ENCODE measurements around the gene ZNF70. TPM values are rescaled to one million over a fixed set of nuclear protein-coding genes. Genes with fewer than 3 reads are reported as not detected.
"Not testable (repeated sequence)": the region's sequence is repeated elsewhere in the genome, so short reads cannot be mapped to it uniquely, and the experiment has no call there.

Gene ZNF70
- total and polyA plus RNA-seq, 5 donors, result 1.9 to 6.3 (median 6.0) TPM

GRCh38 chr22:23744485-23744884 lies 6.4 kb downstream of the ZNF70 start:
- Histone ChIP-seq H3K27me3 (ENCODE audit: control insufficient read depth, insufficient read depth) (no peaks in the 10 kb centered on the region), H3K27ac (ENCODE audit: low read length) (no peak overlapping the region), H3K4me1 (ENCODE audit: control insufficient read depth, insufficient read depth, low read length) (peaks cover 9% of the 10 kb centered on the region), H3K9me3 (ENCODE audit: control insufficient read depth, low read length) (no peaks in the 10 kb centered on the region), H3K4me3 (ENCODE audit: low read length) (no peak overlapping the region)
- intact Hi-C loops (cut with DNase I), result no loop called here
- ATAC-seq (no peak), DNase-seq (no peak)
- 97% methylated on average over 14 of the region's 14 CpGs for WGBS

- 94% methylated on average over 13 of the region's 13 CpGs for WGBS
- no peak overlapping the region for H3K27ac ChIP-seq (ENCODE audit: low read length)
These were observed 6.9 kb downstream of the ZNF70 start for GRCh38 chr22:23744001-23744400.

GRCh38 chr22:23743303-23743705 lies 7.6 kb downstream of the ZNF70 start:
- H3K4me3 ChIP-seq (ENCODE audit: low read length), result no peak overlapping the region
- peaks cover 9% of the 10 kb centered on the region for H3K4me1 ChIP-seq (ENCODE audit: control insufficient read depth, insufficient read depth, low read length)
- WGBS, result 69% methylated on average over 2 of the region's 2 CpGs
- intact Hi-C loops (cut with DNase I), result no loop called here
- ATAC-seq, result peak; percentile 65 to 68
- H3K27ac ChIP-seq (ENCODE audit: low read length), result peak overlapping the region; percentile 21
- DNase-seq, result peak; percentile 73 to 91 (median 85)
- H3K27me3 ChIP-seq (ENCODE audit: control insufficient read depth, insufficient read depth), result no peaks in the 10 kb centered on the region
- no peaks in the 10 kb centered on the region for H3K9me3 ChIP-seq (ENCODE audit: control insufficient read depth, low read length)

More at GRCh38 chr22:23744001-23744400, 6.9 kb downstream of the ZNF70 start:
- ATAC-seq (no peak), DNase-seq (no peak)
- H3K9me3 ChIP-seq (ENCODE audit: control insufficient read depth, low read length), result no peaks in the 10 kb centered on the region
- H3K4me3 ChIP-seq (ENCODE audit: low read length), result no peak overlapping the region
- peaks cover 9% of the 10 kb centered on the region for H3K4me1 ChIP-seq (ENCODE audit: control insufficient read depth, insufficient read depth, low read length)
- no peaks in the 10 kb centered on the region for H3K27me3 ChIP-seq (ENCODE audit: control insufficient read depth, insufficient read depth)
- intact Hi-C loops (cut with DNase I), result no loop called here

GRCh38 chr22:23742505-23743264 lies 8.2 kb downstream of the ZNF70 start:
- H3K4me1 ChIP-seq (ENCODE audit: control insufficient read depth, insufficient read depth, low read length), result peaks cover 9% of the 10 kb centered on the region
- no peaks in the 10 kb centered on the region for H3K9me3 ChIP-seq (ENCODE audit: control insufficient read depth, low read length)
- H3K27me3 ChIP-seq (ENCODE audit: control insufficient read depth, insufficient read depth), result no peaks in the 10 kb centered on the region
- DNase-seq, result peak; percentile 52 to 81 (median 72)
- intact Hi-C loops (cut with DNase I), result no loop called here
- ATAC-seq, result peak; percentile 76 to 85
- no peak overlapping the region for H3K4me3 ChIP-seq (ENCODE audit: low read length)
- WGBS, result 58% methylated on average over 7 of the region's 7 CpGs
- H3K27ac ChIP-seq (ENCODE audit: low read length), result peak overlapping the region; percentile 50

GRCh38 chr22:23737696-23738095 lies 13.2 kb downstream of the ZNF70 start:
- H3K27me3 ChIP-seq (ENCODE audit: control insufficient read depth, insufficient read depth), result no peaks in the 10 kb centered on the region
- intact Hi-C loops (cut with DNase I), result no loop called here
- H3K27ac ChIP-seq (ENCODE audit: low read length), result no peak overlapping the region
- no peak for DNase-seq
- no peak overlapping the region for H3K4me3 ChIP-seq (ENCODE audit: low read length)
- no peak for ATAC-seq
- no peaks in the 10 kb centered on the region for H3K9me3 ChIP-seq (ENCODE audit: control insufficient read depth, low read length)
- H3K4me1 ChIP-seq (ENCODE audit: control insufficient read depth, insufficient read depth, low read length), result peaks cover 5% of the 10 kb centered on the region

- H3K9me3 ChIP-seq (ENCODE audit: control insufficient read depth, low read length); ATAC-seq; intact Hi-C loops (cut with DNase I); H3K4me3 ChIP-seq (ENCODE audit: low read length); H3K27me3 ChIP-seq (ENCODE audit: control insufficient read depth, insufficient read depth); H3K4me1 ChIP-seq (ENCODE audit: control insufficient read depth, insufficient read depth, low read length); DNase-seq; H3K27ac ChIP-seq (ENCODE audit: low read length): not testable (repeated sequence)
- WGBS, result 81% methylated on average over 4 of the region's 4 CpGs
These were observed 22.8 kb downstream of the ZNF70 start for GRCh38 chr22:23728108-23728507.

- 86% methylated on average over 2 of the region's 2 CpGs for WGBS
- H3K4me1 ChIP-seq (ENCODE audit: control insufficient read depth, insufficient read depth, low read length), result no peaks in the 10 kb centered on the region
- no peak for DNase-seq
- H3K27me3 ChIP-seq (ENCODE audit: control insufficient read depth, insufficient read depth), result no peaks in the 10 kb centered on the region
- no peak overlapping the region for H3K27ac ChIP-seq (ENCODE audit: low read length)
- intact Hi-C loops (cut with DNase I), result no loop called here
- no peaks in the 10 kb centered on the region for H3K9me3 ChIP-seq (ENCODE audit: control insufficient read depth, low read length)
- ATAC-seq, result no peak
- H3K4me3 ChIP-seq (ENCODE audit: low read length), result no peak overlapping the region
These were observed 28.2 kb downstream of the ZNF70 start for GRCh38 chr22:23722724-23723123.

- Histone ChIP-seq H3K4me3 (ENCODE audit: low read length) (no peak overlapping the region), H3K27ac (ENCODE audit: low read length) (no peak overlapping the region), H3K27me3 (ENCODE audit: control insufficient read depth, insufficient read depth) (no peaks in the 10 kb centered on the region), H3K9me3 (ENCODE audit: control insufficient read depth, low read length) (no peaks in the 10 kb centered on the region), H3K4me1 (ENCODE audit: control insufficient read depth, insufficient read depth, low read length) (no peaks in the 10 kb centered on the region)
- 72% methylated on average over 4 of the region's 4 CpGs for WGBS
- ATAC-seq (no peak), DNase-seq (no peak)
- intact Hi-C loops (cut with DNase I), result no loop called here
These were observed 28.8 kb downstream of the ZNF70 start for GRCh38 chr22:23722160-23722559.

- Histone ChIP-seq H3K4me1 (ENCODE audit: control insufficient read depth, insufficient read depth, low read length) (peaks cover 5% of the 10 kb centered on the region), H3K27me3 (ENCODE audit: control insufficient read depth, insufficient read depth) (no peaks in the 10 kb centered on the region), H3K27ac (ENCODE audit: low read length) (no peak overlapping the region), H3K9me3 (ENCODE audit: control insufficient read depth, low read length) (no peaks in the 10 kb centered on the region), H3K4me3 (ENCODE audit: low read length) (no peak overlapping the region)
- intact Hi-C loops (cut with DNase I), result no loop called here
- WGBS, result 66% methylated on average over 6 of the region's 6 CpGs
- DNase-seq (no peak), ATAC-seq (no peak)
These were observed 30.1 kb downstream of the ZNF70 start for GRCh38 chr22:23720855-23721254.

- H3K4me3 ChIP-seq (ENCODE audit: low read length), result no peak overlapping the region
- intact Hi-C loops (cut with DNase I), result no loop called here
- H3K27ac ChIP-seq (ENCODE audit: low read length), result no peak overlapping the region
- 89% methylated on average over 17 of the region's 17 CpGs for WGBS
- peaks cover 7% of the 10 kb centered on the region for H3K4me1 ChIP-seq (ENCODE audit: control insufficient read depth, insufficient read depth, low read length)
- DNase-seq (peak in 1 of 3 donors; percentile 2), ATAC-seq (no peak)
- H3K9me3 ChIP-seq (ENCODE audit: control insufficient read depth, low read length), result no peaks in the 10 kb centered on the region
- no peaks in the 10 kb centered on the region for H3K27me3 ChIP-seq (ENCODE audit: control insufficient read depth, insufficient read depth)
These were observed 32.3 kb downstream of the ZNF70 start for GRCh38 chr22:23718371-23719165.

All from right cardiac atrium (tissue), 5 donors.